PC-3 (cell line): ENCODE results near the gene HSH2D. TPM values are rescaled to one million over a fixed set of nuclear protein-coding genes. Genes with fewer than 3 reads are reported as not detected.
A peak's percentile ranks its signal among the peaks of the same experiment; 100 is the strongest.

Experiments
- ATAC-seq: fragments of 200-7000 bp; cut with Tn5 transposase; 2 replicates; pipeline ENCODE4 v1.9.1; 2020; ENCODE audit warnings: mild to moderate bottlenecking, moderate library complexity
- BruUV-seq: library from RNA; stranded (reverse); fragments of 400-500 nt; replicated peaks from 2 replicates; lab custom pipeline; 2021; lab: Mats Ljungman, UMichigan
- CTCF ChIA-PET: fragments of 300-600 bp; sonication (Branson Sonifier 250); formaldehyde crosslinking; loops from one replicate; lab custom pipeline; 2022; ENCODE audit warnings: antibody characterized with exemption; lab: Charles Lee
- POLR2A ChIA-PET: fragments of 300-600 bp; sonication (Branson Sonifier 250); formaldehyde crosslinking; loops from one replicate; lab custom pipeline; 2022; ENCODE audit warnings: antibody characterized with exemption; ENCODE audit not compliant: unreplicated experiment; lab: Charles Lee
- DNase-seq: peaks from one replicate; pipeline ENCODE4 v3.0.0-alpha.2; 2015
- H2AFZ ChIP-seq: fragments of 300-600 bp; sonication (generic); 2 replicates; pipeline ENCODE4 v1.6.0; 2016; ENCODE audit warnings: antibody characterized with exemption, low read length
- H3F3A ChIP-seq: fragments of 300-600 bp; sonication (generic); one replicate; pipeline ENCODE4 v1.6.0; 2017; ENCODE audit warnings: antibody characterized with exemption, low read length, control low read depth, mild to moderate bottlenecking; ENCODE audit not compliant: unreplicated experiment
- H3K27ac ChIP-seq: fragments of 300-600 bp; sonication (generic); 2 replicates; pipeline ENCODE4 v1.5.1; 2016; ENCODE audit warnings: mild to moderate bottlenecking, low read length
- H3K27me3 ChIP-seq: fragments of 300-600 bp; sonication (generic); 2 replicates; pipeline ENCODE4 v1.6.1; 2016; ENCODE audit warnings: low read length, mixed read lengths
- H3K36me3 ChIP-seq: fragments of 300-600 bp; sonication (generic); 2 replicates; pipeline ENCODE4 v1.6.1; 2016; ENCODE audit warnings: low read depth, mixed run types, low read length, mixed read lengths
- H3K4me1 ChIP-seq: fragments of 300-600 bp; sonication (generic); 2 replicates; pipeline ENCODE4 v1.5.1; 2016; ENCODE audit warnings: low read length; ENCODE audit not compliant: insufficient read depth
- H3K4me2 ChIP-seq: fragments of 300-600 bp; sonication (generic); 2 replicates; pipeline ENCODE4 v1.6.0; 2016; ENCODE audit warnings: low read length
- H3K4me3 ChIP-seq: fragments of 300-600 bp; sonication (generic); 2 replicates; pipeline ENCODE4 v1.5.1; 2016; ENCODE audit warnings: mild to moderate bottlenecking, low read length, mixed read lengths
- H3K79me2 ChIP-seq: fragments of 300-600 bp; sonication (generic); 2 replicates; pipeline ENCODE4 v1.6.1; 2017; ENCODE audit warnings: low read length, mixed read lengths
- H3K9ac ChIP-seq: fragments of 300-600 bp; sonication (generic); 2 replicates; pipeline ENCODE4 v1.6.0; 2016; ENCODE audit warnings: mild to moderate bottlenecking, low read length
- H3K9me2 ChIP-seq: fragments of 300-600 bp; sonication (generic); replicated peaks from 2 replicates; pipeline ENCODE4 v1.6.1; 2016; ENCODE audit warnings: mixed run types, low read length, mixed read lengths
- H3K9me3 ChIP-seq: fragments of 300-600 bp; sonication (generic); 2 replicates; pipeline ENCODE4 v1.6.1; 2016; ENCODE audit warnings: low read length, mixed read lengths
- H4K20me1 ChIP-seq: fragments of 300-600 bp; sonication (generic); 2 replicates; pipeline ENCODE4 v1.6.1; 2016; ENCODE audit warnings: low read length, mixed read lengths
- EZH2 ChIP-seq: fragments of 300-600 bp; sonication (generic); IDR thresholded peaks from one replicate; pipeline ENCODE4 v1.6.1; 2017; ENCODE audit warnings: antibody characterized with exemption, mild to moderate bottlenecking, low read length; ENCODE audit not compliant: unreplicated experiment
- EZH2phosphoT487 ChIP-seq: fragments of 300-600 bp; sonication (generic); IDR thresholded peaks from 2 replicates; pipeline ENCODE4 v1.6.1; 2018; ENCODE audit warnings: mild to moderate bottlenecking, antibody characterized with exemption, low read length, borderline replicate concordance
- intact Hi-C: fragments of 100-400 bp; cut with micrococcal nuclease; formaldehyde crosslinking; loops from 2 replicates; pipeline ENCODE4 v1.9.0; 2023
- total RNA-seq: library from RNA; depleted of rRNA; stranded (reverse); fragments of >200 nt; gene quantifications from 2 replicates; pipeline ENCODE4 v1.2.3, GENCODE V29; 2014
- TF ChIP-seq, protein P1 (sequence below): fragments of 300-600 bp; sonication (generic); conservative IDR thresholded peaks from 2 replicates; pipeline ENCODE4 v1.5.1; 2017; ENCODE audit warnings: antibody characterized with exemption, low read depth, mild to moderate bottlenecking, low read length

HSH2D gene
- total RNA-seq, 1 experiment from 2014 or later: 14.5 TPM

DNA sequence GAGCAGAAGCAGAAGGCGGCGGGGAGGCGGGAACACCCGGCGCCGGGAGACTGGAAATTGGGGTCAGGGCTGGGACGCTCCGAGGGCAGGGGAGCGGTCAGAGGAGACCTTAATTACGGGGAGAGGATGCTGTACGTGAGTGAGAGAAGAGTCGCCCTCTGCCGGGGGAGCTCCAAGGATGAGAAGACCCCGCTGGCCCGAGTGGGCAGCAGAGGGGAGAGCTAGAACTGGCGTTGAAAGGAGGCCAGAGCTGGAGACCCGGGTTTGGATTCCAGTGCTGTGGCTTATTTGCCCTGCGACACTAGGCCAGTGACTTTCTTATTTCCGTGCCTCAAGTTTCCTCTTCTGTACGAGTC, 42.3 kb downstream of the HSH2D start:
- Histone ChIP-seq H3K27me3 (no peaks in the 10 kb centered on the region), H4K20me1 (no peaks in the 10 kb centered on the region), H3K4me3 (peak overlapping the region; percentile 89), H2AFZ (peak overlapping the region; percentile 59), H3K79me2 (peaks cover 30% of the 10 kb centered on the region), H3K9me2 (no peaks in the 10 kb centered on the region), H3K4me2 (peak overlapping the region; percentile 96), H3K36me3 (peaks cover 21% of the 10 kb centered on the region), H3K9ac (peak overlapping the region; percentile 89), H3K27ac (peak overlapping the region; percentile 12; the same call in 1 of the 2 replicates), H3F3A (no peaks in the 10 kb centered on the region), H3K9me3 (no peaks in the 10 kb centered on the region), H3K4me1 (peaks cover 17% of the 10 kb centered on the region)
- TF ChIP-seq EZH2phosphoT487 (no peak), EZH2 (no peak)
- TF ChIP-seq, protein P1, sequence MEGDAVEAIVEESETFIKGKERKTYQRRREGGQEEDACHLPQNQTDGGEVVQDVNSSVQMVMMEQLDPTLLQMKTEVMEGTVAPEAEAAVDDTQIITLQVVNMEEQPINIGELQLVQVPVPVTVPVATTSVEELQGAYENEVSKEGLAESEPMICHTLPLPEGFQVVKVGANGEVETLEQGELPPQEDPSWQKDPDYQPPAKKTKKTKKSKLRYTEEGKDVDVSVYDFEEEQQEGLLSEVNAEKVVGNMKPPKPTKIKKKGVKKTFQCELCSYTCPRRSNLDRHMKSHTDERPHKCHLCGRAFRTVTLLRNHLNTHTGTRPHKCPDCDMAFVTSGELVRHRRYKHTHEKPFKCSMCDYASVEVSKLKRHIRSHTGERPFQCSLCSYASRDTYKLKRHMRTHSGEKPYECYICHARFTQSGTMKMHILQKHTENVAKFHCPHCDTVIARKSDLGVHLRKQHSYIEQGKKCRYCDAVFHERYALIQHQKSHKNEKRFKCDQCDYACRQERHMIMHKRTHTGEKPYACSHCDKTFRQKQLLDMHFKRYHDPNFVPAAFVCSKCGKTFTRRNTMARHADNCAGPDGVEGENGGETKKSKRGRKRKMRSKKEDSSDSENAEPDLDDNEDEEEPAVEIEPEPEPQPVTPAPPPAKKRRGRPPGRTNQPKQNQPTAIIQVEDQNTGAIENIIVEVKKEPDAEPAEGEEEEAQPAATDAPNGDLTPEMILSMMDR: peak; percentile 58
- intact Hi-C loops: loop anchor here (1.0 kb wide), 3 partner anchors 74 to 144 kb away; partner anchors contain the start of gene RAB8A
- TSS peak; percentile 52 for BruUV-seq
- DNase-seq (peak; percentile 28), ATAC-seq (peak; percentile 45)
- ChIA-PET CTCF (interaction anchor here (0.6 to 1.6 kb wide), 6 partner anchors 12 to 160 kb away, joined by 4 to 11 read pairs (median 5); partner anchors contain the start of gene AP1M1), POLR2A (interaction anchor here (0.5 to 1.2 kb wide), 6 partner anchors 10 to 1015 kb away, joined by 3 to 6 read pairs (median 4); no protein-coding TSS in a partner anchor)

DNA sequence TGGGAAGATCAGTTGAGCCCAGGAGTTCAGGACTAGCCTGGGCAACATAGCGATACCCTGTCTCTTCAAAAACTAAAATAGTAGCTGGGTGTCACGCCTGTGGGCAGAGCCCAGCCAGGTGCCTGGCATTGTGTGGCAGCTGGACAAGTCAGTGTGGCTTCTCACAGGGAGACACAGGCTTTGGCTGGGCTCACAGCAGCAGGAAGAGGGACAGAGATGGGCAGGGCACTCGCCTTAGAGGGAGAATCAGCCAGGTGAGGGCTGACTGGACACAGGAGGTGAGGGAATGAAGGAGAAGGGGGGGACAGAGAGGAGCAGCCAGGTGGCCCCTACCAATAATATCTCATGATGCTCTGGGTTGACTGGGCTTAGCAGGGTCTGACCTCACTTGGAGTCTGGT, 45.0 kb downstream of the HSH2D start:
- Histone ChIP-seq H3K36me3 (peaks cover 36% of the 10 kb centered on the region), H3F3A (no peaks in the 10 kb centered on the region), H3K79me2 (peaks cover 30% of the 10 kb centered on the region), H3K9me2 (no peaks in the 10 kb centered on the region), H3K4me1 (peaks cover 27% of the 10 kb centered on the region), H4K20me1 (no peaks in the 10 kb centered on the region), H3K9ac (no peak overlapping the region), H3K9me3 (no peaks in the 10 kb centered on the region), H3K4me2 (no peak overlapping the region), H2AFZ (no peak overlapping the region), H3K27ac (no peak overlapping the region), H3K4me3 (no peak overlapping the region), H3K27me3 (no peaks in the 10 kb centered on the region)
- no peak for TF ChIP-seq EZH2
- no peak for TF ChIP-seq EZH2phosphoT487
- TF ChIP-seq, protein P1: no peak
- no TSS peak for BruUV-seq
- ChIA-PET POLR2A (no interaction called here), CTCF (no interaction called here)
- ATAC-seq (no peak), DNase-seq (no peak)
- intact Hi-C loops: no loop called here

DNA sequence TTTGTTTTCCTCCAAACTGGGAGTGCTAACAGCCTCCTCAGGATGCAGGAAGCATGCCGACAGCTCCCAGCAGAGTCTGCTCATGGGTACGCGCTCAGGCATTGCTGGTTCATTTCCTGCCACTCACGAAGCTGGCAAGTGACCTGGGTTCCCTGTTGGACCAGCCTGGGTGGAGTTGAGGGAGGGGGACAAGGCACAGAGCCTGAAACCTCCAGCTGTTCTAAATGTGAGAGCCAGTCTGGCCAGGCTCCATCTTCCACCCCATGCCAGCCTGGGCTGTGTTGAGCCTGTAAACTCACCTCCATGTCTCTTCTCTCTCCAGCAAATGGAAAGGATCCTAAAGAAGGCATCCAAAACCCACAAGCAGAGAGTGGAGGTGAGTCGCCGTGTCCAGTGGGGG, 46.7 kb downstream of the HSH2D start:
- Histone ChIP-seq H3K9ac (no peak overlapping the region), H3K27me3 (no peaks in the 10 kb centered on the region), H2AFZ (no peak overlapping the region), H3K4me1 (peaks cover 27% of the 10 kb centered on the region), H3K9me2 (no peaks in the 10 kb centered on the region), H4K20me1 (no peaks in the 10 kb centered on the region), H3K4me3 (no peak overlapping the region), H3K4me2 (no peak overlapping the region), H3K79me2 (peaks cover 30% of the 10 kb centered on the region), H3K27ac (no peak overlapping the region), H3K9me3 (no peaks in the 10 kb centered on the region), H3K36me3 (peaks cover 37% of the 10 kb centered on the region), H3F3A (no peaks in the 10 kb centered on the region)
- no peak for DNase-seq
- no TSS peak for BruUV-seq
- TF ChIP-seq, protein P1: no peak
- TF ChIP-seq EZH2: no peak
- CTCF ChIA-PET: no interaction called here
- intact Hi-C loops: no loop called here
- POLR2A ChIA-PET: interaction anchor here (0.6 kb wide), 2 partner anchors 11 to 489 kb away, joined by 4 to 14 read pairs; no protein-coding TSS in a partner anchor
- ATAC-seq: no peak
